Stimulated activated CD4-positive, alpha-beta T cell treated with anti-CD3 and anti-CD28 coated beads, Interleukin-15, amount 100 ng/mL, for 48 hours (primary cell): ENCODE data around the gene GLRX3.
A peak's percentile ranks its signal among the peaks of the same experiment; 100 is the strongest.
"Not testable (repeated sequence)": the region's sequence is repeated elsewhere in the genome, so short reads cannot be mapped to it uniquely, and the experiment has no call there.

Source experiments
- DNase-seq, 2 donors: peaks; one replicate each; pipeline ENCODE4 v3.0.0-alpha.2; 2020; ENCODE audit warnings: low read depth in 2 of 2

Gene GLRX3

GRCh38 chr10:130136226-130137089 lies at the start of gene GLRX3:
Gene GLRX3 (plus strand): TSS chr10:130136391. CDS start chr10:130136421, 30 bp downstream.
- DNase-seq, result peak; percentile 77 to 86

- not testable (repeated sequence) for DNase-seq
Observed at GRCh38 chr10:130090565-130090964, 45.6 kb upstream of the GLRX3 start.

GRCh38 chr10:130099344-130099743 lies 36.8 kb upstream of the GLRX3 start:
- DNase-seq, result no peak

- no peak for DNase-seq
Observed at GRCh38 chr10:130105724-130106123, 30.5 kb upstream of the GLRX3 start.

GRCh38 chr10:130108146-130108545 lies 28.0 kb upstream of the GLRX3 start:
- not testable (repeated sequence) for DNase-seq

- DNase-seq, result no peak
Observed at GRCh38 chr10:130108934-130109604, 27.1 kb upstream of the GLRX3 start.

- DNase-seq, result peak; percentile 17 to 50
Observed at GRCh38 chr10:130109796-130110245, 26.4 kb upstream of the GLRX3 start.

GRCh38 chr10:130110246-130111112 lies 25.7 kb upstream of the GLRX3 start, which contains the start of gene C10orf143:
Gene C10orf143 (minus strand): TSS chr10:130110830. CDS start chr10:130110772, 58 bp downstream.
- DNase-seq, result peak; percentile 93 to 94

DNA sequence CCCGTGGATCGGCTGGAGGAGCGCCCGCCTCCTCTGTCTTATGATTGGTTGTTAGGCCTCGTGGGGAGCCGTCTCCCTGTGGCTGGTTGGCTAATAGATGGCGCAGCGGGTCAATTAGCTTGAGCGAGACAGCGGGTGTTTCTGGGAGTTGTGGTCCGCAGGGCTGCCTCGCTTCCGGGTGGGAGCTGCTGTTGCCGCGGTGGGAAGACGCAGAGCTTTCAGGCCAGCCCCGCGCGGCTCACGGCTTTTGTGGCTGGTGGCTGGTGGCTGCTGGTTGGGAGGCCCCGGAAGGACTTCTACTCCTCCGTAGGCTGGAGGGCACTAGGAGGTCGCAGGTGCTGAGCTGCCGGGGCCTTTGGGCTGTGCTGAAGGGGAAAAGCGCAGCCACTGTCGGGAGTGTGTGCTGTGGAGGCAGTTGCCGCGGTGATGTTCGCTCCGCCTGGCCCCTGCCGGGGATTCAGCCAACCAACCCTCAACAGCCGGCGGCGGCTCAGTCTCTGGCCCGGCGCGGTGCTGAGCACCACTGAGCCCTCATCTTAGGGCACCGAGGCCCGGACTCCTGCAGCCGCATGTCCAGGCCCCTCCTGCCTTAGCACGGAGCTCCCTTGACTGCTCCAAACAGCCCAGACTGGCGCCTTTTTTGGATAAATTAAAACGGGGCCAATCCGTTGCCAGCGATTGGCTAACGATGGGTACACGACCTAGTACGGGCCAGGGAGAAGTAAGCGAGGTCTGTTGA lies 24.9 kb upstream of the GLRX3 start:
- DNase-seq, result peak; percentile 89 to 93

DNA sequence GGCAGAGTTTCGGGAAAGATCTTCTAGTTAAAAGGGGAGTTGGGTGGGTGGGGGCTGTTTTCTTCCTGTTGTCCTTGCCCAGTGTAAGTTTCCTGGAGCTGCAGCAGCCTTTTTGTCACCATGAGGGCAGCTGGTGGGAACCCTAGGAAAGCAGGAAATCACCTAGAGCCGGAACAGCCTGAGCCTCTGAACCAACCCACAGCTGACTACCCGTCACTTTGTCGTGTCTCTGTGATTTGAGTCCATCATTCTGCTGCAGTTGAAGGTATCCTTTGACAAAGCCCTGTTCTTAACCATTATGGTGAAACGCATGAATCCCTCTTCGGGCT lies 24.4 kb upstream of the GLRX3 start:
- no peak for DNase-seq

DNA sequence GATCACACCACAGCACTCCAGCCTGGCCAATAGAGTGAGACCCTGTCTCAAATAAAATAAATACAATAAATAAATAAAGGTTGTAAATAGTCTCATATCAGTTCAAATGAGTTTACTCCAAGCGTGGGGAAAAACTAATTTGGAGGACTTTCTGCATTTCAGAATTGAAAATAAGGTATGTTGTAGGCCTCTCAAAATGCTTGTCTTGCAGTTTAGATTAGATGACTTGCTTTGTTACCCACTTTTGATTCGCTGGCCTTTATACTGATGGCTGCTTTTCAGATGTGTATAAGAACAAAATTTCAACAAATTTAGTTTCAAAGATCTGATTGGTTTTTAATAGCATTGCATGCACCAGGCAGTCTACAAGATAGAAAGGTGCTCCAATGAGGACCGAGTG lies 23.4 kb upstream of the GLRX3 start:
- DNase-seq, result no peak

DNA sequence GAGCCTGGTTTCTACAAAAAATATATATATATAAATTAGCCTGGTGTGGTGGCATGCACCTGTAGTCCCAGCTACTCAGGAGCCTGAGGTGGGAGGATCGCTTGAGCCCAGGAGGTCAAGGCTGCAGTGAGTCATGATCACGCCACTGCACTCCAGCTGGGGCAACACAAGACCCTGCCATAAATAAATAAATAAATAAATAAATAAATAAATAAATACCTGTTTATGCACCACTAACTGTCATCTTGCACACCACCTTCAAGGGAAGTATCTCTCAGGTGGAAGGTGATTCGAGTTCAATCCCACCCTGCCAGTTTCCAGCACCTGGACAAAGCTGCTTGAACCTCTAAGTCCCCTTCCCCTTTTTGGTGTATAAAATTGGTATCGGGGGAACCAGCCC lies 19.2 kb upstream of the GLRX3 start:
- not testable (repeated sequence) for DNase-seq

GRCh38 chr10:130117535-130117934 lies 18.7 kb upstream of the GLRX3 start:
- DNase-seq, result not testable (repeated sequence)

DNA sequence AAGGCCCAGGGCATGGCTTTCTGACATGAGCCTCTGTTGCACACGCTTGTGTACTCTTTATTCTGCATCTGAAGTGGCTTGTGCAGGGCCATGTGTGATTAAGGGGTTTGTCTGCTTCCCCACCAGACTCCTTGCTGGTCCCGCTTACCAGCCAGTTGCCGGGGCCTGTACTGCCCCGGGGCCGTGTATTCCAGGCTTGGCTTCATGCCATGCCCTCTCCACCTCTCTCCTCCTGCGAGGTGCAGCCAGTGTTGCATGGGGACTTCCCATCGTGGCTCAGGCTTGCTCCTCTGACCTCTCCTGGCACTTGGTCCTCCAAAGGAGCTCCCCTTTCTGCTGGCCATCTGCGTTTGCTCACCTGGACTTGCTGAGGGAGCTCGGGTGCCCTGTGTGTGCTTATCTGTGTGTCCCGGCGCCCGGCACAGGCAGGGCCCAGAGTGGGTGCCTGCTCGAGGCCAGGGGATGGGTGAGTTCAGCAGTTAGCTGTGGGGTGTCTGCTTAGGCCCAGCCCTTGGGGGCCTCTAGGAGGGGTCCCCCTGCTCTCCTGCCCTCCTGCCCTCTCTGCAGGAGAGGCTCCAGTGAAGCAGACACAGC lies 14.6 kb upstream of the GLRX3 start:
- DNase-seq, result no peak

- DNase-seq, result peak in 1 of 2 donors; percentile 37
Observed at GRCh38 chr10:130127364-130128061, 8.7 kb upstream of the GLRX3 start.

GRCh38 chr10:130128062-130128781 lies 8.0 kb upstream of the GLRX3 start:
- no peak for DNase-seq

DNA sequence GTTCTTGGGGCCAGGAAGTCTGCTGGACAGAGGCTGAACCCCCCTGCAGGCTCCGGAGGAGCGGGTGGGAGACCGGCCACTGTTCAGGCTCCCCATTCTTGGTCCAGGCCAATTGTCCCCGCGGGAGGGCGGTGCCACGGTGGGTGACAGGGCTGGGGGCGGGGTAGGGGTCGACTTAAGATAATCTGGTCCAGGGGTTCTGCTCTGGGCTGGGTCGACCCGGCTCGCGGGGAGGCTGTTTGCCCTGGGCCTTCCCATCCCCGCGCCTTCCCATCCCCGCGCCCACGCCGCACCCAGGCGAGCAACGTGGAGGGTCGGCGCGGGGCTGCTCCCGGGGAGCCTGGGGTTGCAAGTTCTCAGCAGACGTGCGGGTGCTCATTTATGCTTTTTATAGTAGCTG lies 7.3 kb upstream of the GLRX3 start:
- no peak for DNase-seq

- no peak for DNase-seq
Observed at GRCh38 chr10:130135676-130136225, 440 bp upstream of the GLRX3 start.

- no peak for DNase-seq
Observed at GRCh38 chr10:130137090-130137448, 878 bp downstream of the GLRX3 start.
